ELF-1 (cell line): ENCODE results near the gene ARL5C.

ENCODE experiments used
- DNase-seq: peaks from one replicate; pipeline ENCODE4 v3.0.0-alpha.2; 2016; ENCODE audit warnings: low read depth, low spot score

The ARL5C gene

GRCh38 chr17:39108461-39109375 lies 57.2 kb downstream of the ARL5C start:
- no peak for DNase-seq

- DNase-seq, result no peak
These were observed 58.0 kb downstream of the ARL5C start for GRCh38 chr17:39107973-39108372.

GRCh38 chr17:39107155-39107554 lies 58.8 kb downstream of the ARL5C start:
- no peak for DNase-seq
